ENCODE results near the gene SNAP91. TPM values are rescaled to one million over a fixed set of nuclear protein-coding genes. Genes with fewer than 3 reads are reported as not detected.
A peak's percentile ranks its signal among the peaks of the same experiment; 100 is the strongest.

The SNAP91 gene
- total RNA-seq, 1 donor from 2014 or later: 2.1 TPM

DNA sequence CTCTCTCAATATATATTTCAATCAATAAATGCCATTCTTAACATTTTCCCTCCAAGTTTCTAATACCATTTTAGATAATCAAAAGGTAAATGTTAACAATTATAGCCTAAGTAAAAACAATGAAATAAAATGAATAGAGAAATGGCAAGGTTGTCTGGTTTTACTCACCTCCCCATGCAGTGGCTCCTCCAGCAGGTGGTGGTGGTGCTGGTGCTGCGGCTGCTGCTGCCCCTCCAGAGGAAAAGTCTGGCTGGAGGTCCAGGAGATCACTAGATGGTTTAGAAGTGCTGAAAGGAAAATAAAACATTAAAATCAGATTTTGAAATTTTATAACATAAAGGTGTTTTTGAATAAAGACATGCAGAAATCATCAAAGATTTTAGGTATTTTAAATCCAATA lies 103.4 kb downstream of the SNAP91 start:
- Mint-ChIP-seq H3K4me3 (ENCODE audit: low read depth) (no peak overlapping the region), H3K36me3 (ENCODE audit: insufficient read depth) (no peaks in the 10 kb centered on the region), H3K27me3 (no peaks in the 10 kb centered on the region), H3K9me3 (ENCODE audit: low read depth) (no peaks in the 10 kb centered on the region), H3K4me1 (ENCODE audit: low read depth) (no peaks in the 10 kb centered on the region), H3K27ac (peak overlapping the region; percentile 41)
- DNase-seq (ENCODE audit: low spot score, unreplicated experiment): no peak
- TF ChIP-seq, protein P1, sequence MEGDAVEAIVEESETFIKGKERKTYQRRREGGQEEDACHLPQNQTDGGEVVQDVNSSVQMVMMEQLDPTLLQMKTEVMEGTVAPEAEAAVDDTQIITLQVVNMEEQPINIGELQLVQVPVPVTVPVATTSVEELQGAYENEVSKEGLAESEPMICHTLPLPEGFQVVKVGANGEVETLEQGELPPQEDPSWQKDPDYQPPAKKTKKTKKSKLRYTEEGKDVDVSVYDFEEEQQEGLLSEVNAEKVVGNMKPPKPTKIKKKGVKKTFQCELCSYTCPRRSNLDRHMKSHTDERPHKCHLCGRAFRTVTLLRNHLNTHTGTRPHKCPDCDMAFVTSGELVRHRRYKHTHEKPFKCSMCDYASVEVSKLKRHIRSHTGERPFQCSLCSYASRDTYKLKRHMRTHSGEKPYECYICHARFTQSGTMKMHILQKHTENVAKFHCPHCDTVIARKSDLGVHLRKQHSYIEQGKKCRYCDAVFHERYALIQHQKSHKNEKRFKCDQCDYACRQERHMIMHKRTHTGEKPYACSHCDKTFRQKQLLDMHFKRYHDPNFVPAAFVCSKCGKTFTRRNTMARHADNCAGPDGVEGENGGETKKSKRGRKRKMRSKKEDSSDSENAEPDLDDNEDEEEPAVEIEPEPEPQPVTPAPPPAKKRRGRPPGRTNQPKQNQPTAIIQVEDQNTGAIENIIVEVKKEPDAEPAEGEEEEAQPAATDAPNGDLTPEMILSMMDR (IDR thresholded peaks at IDR 0.05; ENCODE audit: unreplicated experiment): peak; percentile 12

DNA sequence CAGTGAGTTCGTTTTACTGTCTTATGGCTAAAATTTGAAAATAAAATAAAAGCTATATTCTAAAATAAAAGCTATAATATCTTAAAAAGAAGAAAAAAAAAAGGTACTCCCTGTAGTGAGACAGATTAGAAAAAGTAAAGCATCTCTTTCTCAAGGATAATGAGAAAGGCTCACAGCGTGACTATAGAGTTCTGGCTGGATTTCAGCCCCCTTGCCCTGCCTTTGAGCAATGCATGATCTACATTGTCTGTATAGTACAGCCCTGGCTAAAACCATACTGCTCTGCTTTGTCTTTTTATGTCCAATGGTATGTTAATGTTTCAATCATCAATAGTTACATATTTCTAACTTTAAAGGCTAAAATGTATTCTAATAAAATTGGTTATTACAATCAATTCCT lies 105.3 kb downstream of the SNAP91 start:
- TF ChIP-seq, protein P1 (IDR thresholded peaks at IDR 0.05; ENCODE audit: unreplicated experiment): no peak
- H3K9me3 Mint-ChIP-seq (ENCODE audit: low read depth): no peaks in the 10 kb centered on the region
- no peaks in the 10 kb centered on the region for H3K36me3 Mint-ChIP-seq (ENCODE audit: insufficient read depth)
- no peaks in the 10 kb centered on the region for H3K27me3 Mint-ChIP-seq
- no peak for DNase-seq (ENCODE audit: low spot score, unreplicated experiment)
- no peak overlapping the region for H3K27ac Mint-ChIP-seq
- H3K4me1 Mint-ChIP-seq (ENCODE audit: low read depth): no peaks in the 10 kb centered on the region
- H3K4me3 Mint-ChIP-seq (ENCODE audit: low read depth): no peak overlapping the region

DNA sequence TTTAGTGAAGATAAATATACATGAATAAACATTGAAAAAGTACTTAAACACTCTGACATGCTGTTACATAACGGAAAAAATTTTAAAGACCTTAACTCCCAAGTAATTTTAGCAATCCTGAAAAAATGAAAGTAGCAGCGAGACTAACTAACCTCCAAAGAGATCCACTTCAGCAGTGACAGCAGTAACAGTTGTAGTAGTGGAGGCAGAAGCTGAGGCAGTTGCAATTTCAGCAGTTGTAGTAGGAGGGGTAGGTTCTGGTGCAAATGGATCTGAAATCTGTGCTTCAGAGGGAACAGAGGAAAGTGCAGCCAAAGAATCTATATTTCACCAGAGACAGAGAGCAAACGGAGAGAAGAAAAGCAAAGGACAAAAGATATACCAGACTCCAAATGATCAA lies 107.8 kb downstream of the SNAP91 start:
- no peak overlapping the region for H3K27ac Mint-ChIP-seq
- no peaks in the 10 kb centered on the region for H3K27me3 Mint-ChIP-seq
- no peaks in the 10 kb centered on the region for H3K9me3 Mint-ChIP-seq (ENCODE audit: low read depth)
- H3K36me3 Mint-ChIP-seq (ENCODE audit: insufficient read depth): no peaks in the 10 kb centered on the region
- no peak overlapping the region for H3K4me3 Mint-ChIP-seq (ENCODE audit: low read depth)
- DNase-seq (ENCODE audit: low spot score, unreplicated experiment): no peak
- H3K4me1 Mint-ChIP-seq (ENCODE audit: low read depth): no peaks in the 10 kb centered on the region
- TF ChIP-seq, protein P1 (IDR thresholded peaks at IDR 0.05; ENCODE audit: unreplicated experiment): no peak

DNA sequence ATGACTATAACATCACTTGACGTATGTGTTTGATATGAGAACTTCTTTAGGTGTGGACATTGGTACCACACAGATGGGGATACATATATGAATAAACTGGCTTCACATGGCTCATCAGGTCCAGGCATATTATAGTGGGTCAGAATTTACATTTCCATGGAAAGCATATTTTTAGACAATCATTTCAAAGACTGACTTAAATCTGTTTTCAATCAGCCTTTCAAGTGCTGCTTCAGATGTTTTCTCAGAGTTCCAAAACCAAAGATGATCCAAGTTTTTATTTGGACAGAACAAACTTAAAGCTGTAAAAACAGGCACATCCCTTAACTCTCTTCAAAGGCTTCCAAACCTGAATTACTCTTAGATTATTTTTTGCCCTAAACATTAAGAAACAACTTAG lies 108.4 kb downstream of the SNAP91 start:
- TF ChIP-seq, protein P1 (IDR thresholded peaks at IDR 0.05; ENCODE audit: unreplicated experiment): no peak
- Mint-ChIP-seq H3K27me3 (no peaks in the 10 kb centered on the region), H3K27ac (no peak overlapping the region), H3K36me3 (ENCODE audit: insufficient read depth) (no peaks in the 10 kb centered on the region), H3K4me3 (ENCODE audit: low read depth) (no peak overlapping the region), H3K4me1 (ENCODE audit: low read depth) (no peaks in the 10 kb centered on the region), H3K9me3 (ENCODE audit: low read depth) (no peaks in the 10 kb centered on the region)
- no peak for DNase-seq (ENCODE audit: low spot score, unreplicated experiment)

DNA sequence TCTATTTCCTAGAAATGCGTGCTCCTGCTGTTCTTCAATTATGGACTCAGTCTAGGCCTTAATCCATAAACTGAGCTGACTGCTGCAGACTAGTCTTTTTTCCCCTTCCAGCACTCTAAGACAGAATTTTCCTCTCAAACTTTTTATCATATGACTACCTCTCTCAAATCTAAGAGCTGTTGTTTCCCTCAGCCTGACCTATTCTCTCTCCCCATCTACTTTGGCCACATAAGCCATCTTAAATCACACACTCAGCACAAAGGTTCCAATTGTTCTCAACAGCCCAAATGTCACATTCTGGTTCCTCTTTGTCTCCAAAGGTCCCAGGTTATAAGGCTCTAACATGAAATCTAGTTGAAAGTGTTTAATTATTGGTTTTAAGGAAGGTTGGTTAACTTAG lies 111.4 kb downstream of the SNAP91 start:
- Mint-ChIP-seq H3K4me1 (ENCODE audit: low read depth) (no peaks in the 10 kb centered on the region), H3K36me3 (ENCODE audit: insufficient read depth) (no peaks in the 10 kb centered on the region), H3K9me3 (ENCODE audit: low read depth) (no peaks in the 10 kb centered on the region), H3K27ac (peak overlapping the region; percentile 59), H3K27me3 (no peaks in the 10 kb centered on the region), H3K4me3 (ENCODE audit: low read depth) (no peak overlapping the region)
- TF ChIP-seq, protein P1 (IDR thresholded peaks at IDR 0.05; ENCODE audit: unreplicated experiment): no peak
- DNase-seq (ENCODE audit: low spot score, unreplicated experiment): no peak
